K562 (cell line): ENCODE data around the gene LRRC1. TPM values are rescaled to one million over a fixed set of nuclear protein-coding genes. Genes with fewer than 3 reads are reported as not detected.

Experiments used
- polyA plus RNA-seq, 8 experiments: library from polyadenylated mRNA; depleted of rRNA in 4 of 8; stranded (reverse) in 5 of 8; unstranded in 3 of 8; fragments of >200 nt; fragmentation: Nextera tagmentation in 2 of 8; fragmentation: Illumina TruSeq in 1 of 8; extraction: Ambion mirVana in 2 of 8; extraction: Trizol in 1 of 8; gene quantifications; 2 replicates each; pipeline versions ENCODE4 v1.2.1 to v1.2.3, GENCODE V29; 2011 to 2014; ENCODE audit warnings: inconsistent platforms in 1 of 8, missing spikeins in 1 of 8
- total RNA-seq, 7 experiments: library from RNA; depleted of rRNA in 6 of 7; stranded (reverse); fragments of >200 nt in 6 of 7; fragmentation: Illumina TruSeq in 2 of 7; extraction: Trizol in 2 of 7; gene quantifications; 2 replicates each; pipeline versions ENCODE4 v1.2.1 to v1.2.3, GENCODE V29; 2011 to 2021; ENCODE audit warnings: low replicate concordance in 1 of 7

The LRRC1 gene
- total and polyA plus RNA-seq, 9 of the 15 experiments (the other 6 are each of a cell fraction or from before 2014, with no cell fraction given): not detected

Other genes starting within 250 kb of the LRRC1 start
- gene GCLC, start 249.9 kb upstream of the LRRC1 start, total RNA-seq (2014; rRNA removed): 7.0 and 9.3 TPM in 2 replicates
- gene GCLC, start 249.9 kb upstream of the LRRC1 start, total RNA-seq (2014; rRNA removed; fragmentation: Illumina TruSeq; extraction: Trizol): 13.3 and 13.8 TPM in 2 replicates
- gene GCLC, start 249.9 kb upstream of the LRRC1 start, total RNA-seq (2015; rRNA removed; fragmentation: Illumina TruSeq; extraction: Trizol): 11.5 and 12.1 TPM in 2 replicates
- gene GCLC, start 249.9 kb upstream of the LRRC1 start, total RNA-seq (2021): 13.9 and 15.1 TPM in 2 replicates
- gene GCLC, start 249.9 kb upstream of the LRRC1 start, polyA plus RNA-seq (2011; rRNA removed): 9.1 and 9.4 TPM in 2 replicates
- 13.5 and 20.0 TPM in 2 replicates for gene GCLC, start 249.9 kb upstream of the LRRC1 start, polyA plus RNA-seq (2014; fragmentation: Illumina TruSeq; extraction: Trizol)
- 1 to 10 TPM; 3.9 to 5.1 TPM for gene GCLC, start 249.9 kb upstream of the LRRC1 start, polyA plus RNA-seq (2014; fragmentation: Nextera tagmentation; extraction: Ambion mirVana)
- gene GCLC, start 249.9 kb upstream of the LRRC1 start, polyA plus RNA-seq (2014; rRNA removed): 4.8 and 9.4 TPM in 2 replicates
- not detected in 2 replicates for gene KLHL31, start 129.2 kb upstream of the LRRC1 start, total RNA-seq (2014; rRNA removed)
- gene KLHL31, start 129.2 kb upstream of the LRRC1 start, total RNA-seq (2014; rRNA removed; fragmentation: Illumina TruSeq; extraction: Trizol): not detected in 2 replicates
- gene KLHL31, start 129.2 kb upstream of the LRRC1 start, total RNA-seq (2015; rRNA removed; fragmentation: Illumina TruSeq; extraction: Trizol): not detected in 2 replicates
- not detected in 2 replicates for gene KLHL31, start 129.2 kb upstream of the LRRC1 start, total RNA-seq (2021)
- not detected in 2 replicates for gene KLHL31, start 129.2 kb upstream of the LRRC1 start, polyA plus RNA-seq (2011; rRNA removed)
- gene KLHL31, start 129.2 kb upstream of the LRRC1 start, polyA plus RNA-seq (2014; fragmentation: Illumina TruSeq; extraction: Trizol): not detected in 2 replicates
- not detected for gene KLHL31, start 129.2 kb upstream of the LRRC1 start, polyA plus RNA-seq (2014; fragmentation: Nextera tagmentation; extraction: Ambion mirVana)
- not detected in 2 replicates for gene KLHL31, start 129.2 kb upstream of the LRRC1 start, polyA plus RNA-seq (2014; rRNA removed)